NCI-H446 (cell line): ENCODE data around the gene TBX10.
A peak's percentile ranks its signal among the peaks of the same experiment; 100 is the strongest.
"Not testable (repeated sequence)": the region's sequence is repeated elsewhere in the genome, so short reads cannot be mapped to it uniquely, and the experiment has no call there.

Experiments used
- DNase-seq, 2 experiments: peaks; one replicate each; lab custom pipeline; 2025; lab: John Stamatoyannopoulos, UW

The TBX10 gene

DNA sequence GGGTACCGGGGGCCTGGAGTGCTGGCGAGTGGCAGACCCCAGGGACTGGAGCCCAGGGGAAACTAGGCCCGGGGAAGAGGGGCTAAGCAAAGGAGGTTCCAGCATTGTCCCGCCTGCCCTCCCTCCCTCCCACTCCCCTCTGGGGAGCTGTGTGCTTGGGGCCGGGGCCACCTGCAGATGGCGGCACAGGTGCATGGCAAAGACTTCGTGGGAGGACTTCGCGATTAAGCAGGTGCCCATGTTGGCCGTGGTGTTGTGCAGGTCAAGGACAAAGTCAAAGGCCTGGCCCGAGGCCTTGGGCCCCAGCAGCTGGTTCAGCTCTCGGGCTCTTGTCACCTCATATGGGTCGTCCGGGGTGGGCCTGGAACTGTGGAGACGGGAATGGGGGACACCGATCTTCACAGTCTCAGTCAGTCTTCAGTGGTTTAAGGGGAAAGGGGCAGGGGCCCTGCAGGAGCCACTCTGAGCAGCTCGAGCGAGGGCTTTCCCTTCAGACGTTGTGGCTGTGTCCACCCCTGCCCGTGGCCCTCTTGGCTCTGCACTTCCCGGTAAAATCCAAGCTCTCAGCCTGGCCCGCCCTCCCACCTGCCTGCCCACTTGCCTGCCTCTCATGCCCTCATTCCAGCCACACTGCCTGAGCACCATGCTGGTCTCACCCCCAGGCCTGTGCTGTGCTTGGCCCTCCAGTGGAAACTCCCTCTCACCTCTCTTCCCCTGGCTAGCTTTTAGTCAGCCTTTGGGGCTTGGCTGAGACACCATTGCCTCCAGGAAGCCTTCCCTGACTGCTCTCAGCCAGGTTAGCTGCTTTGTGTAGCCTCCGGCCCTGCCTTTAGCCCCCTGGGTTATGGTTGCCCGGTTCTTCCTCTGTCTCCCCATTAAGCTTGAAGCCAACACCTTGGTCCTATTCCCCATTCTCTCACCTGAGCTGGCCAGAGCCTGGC, 6.2 kb upstream of the TBX10 start:
- DNase-seq: no peak

DNA sequence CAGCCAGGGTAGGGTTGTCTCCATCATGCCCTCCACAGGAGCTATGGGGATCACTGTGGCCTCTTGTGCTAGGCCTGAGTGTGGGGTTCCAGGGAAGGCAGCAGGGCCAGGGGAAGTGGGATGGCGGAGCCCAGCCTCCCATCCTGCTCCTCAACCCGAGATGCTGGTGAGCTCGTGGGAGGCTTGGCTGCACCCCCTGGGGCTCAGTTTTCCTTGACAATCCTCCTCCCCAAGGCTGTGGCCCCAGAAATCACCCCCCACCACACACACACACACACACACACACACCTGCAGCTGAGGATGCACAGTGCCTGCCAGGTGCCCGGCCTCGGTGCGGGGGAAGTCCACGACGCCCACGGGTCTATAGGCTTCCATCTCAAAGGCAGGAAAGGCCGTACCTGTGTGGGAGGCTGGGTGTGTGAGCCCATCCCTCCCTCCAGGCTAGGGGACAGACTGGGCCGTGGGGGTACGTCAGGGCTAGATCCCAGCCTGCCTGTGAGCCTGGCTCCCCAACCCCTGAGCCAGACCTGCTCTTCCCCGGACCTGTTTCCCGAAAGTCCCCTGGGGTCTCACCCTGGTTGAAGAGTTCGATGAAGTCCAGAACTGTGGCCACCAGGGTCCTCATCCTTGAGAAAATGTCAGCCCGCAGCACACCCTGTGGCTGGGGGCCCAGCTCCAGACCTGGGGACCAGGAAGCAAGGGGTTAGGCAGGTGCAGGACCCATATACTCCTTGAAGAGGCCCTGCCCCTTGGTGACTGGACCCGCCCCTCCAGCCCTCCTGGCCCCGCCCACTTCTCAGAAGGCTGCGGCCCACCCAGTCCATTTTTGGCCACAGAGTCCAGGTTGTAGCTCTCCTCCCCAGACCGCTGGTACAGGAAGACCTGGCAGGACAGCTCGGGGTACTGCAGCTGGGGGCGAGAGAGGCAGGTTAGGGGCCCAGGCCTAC, 5.2 kb upstream of the TBX10 start:
- DNase-seq: no peak

DNA sequence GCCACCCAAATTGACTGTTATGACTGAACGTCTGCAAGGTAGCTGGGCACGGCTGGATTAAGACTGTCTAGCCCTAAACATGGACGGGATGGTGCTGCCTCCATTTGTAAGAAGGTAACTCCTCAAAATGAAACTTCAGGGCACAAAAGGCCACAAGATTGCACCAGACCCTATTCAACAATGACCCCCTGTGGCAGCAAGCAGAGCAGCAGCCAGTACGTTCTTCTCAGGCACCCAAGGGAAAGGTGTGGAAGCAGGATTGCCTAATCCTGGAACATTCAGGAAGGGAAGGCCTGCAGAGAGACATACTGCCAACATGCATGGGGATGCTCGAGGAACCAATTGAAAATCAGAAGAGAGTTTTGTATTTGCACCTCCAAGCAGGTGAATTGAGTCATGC, 4.5 kb upstream of the TBX10 start:
- no peak for DNase-seq

DNA sequence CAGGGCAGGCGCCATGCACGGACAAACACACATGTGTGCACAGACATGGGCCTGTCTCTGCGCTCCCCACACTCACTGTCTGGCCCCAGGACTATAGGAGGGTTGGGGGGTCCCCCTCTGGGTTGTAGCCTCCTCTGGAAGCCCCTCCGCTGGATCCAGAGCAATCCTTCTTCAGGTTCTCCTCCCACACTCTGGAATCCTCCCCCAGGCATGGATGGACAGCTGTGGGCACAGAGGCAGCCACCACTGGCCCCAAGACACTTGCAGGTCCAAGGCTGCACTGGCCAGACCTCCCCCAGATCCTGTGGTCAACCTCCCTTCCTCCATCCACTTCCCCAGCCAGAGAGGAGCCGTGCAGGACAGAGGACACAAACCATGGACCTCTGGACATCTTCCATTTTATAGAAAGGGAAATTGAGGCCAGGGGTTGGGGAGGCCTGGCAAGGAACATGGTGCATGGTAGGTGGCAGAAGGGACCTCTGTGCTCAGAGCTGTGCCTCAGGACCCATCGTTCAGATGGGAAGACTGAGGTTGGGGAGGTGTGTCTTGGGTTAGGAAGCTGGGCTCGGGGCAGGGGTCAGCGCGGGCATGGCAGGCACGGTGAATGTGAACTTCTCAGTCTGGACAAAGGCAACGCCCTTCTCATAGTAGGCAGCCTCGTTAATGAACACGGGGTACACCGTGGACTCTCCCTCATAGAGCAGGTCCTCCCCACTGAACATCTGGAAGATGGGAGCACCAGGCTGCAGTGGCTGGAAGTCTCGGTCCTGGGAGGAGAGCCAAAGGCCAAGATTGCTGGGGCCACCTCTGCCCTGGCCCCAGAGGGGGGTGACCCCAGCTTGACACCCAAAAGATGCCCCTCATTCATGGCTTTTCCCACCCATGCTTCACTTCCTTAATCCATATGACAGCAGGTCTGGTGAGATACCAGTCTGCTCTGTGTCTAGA, 2.9 kb upstream of the TBX10 start:
- DNase-seq: no peak

DNA sequence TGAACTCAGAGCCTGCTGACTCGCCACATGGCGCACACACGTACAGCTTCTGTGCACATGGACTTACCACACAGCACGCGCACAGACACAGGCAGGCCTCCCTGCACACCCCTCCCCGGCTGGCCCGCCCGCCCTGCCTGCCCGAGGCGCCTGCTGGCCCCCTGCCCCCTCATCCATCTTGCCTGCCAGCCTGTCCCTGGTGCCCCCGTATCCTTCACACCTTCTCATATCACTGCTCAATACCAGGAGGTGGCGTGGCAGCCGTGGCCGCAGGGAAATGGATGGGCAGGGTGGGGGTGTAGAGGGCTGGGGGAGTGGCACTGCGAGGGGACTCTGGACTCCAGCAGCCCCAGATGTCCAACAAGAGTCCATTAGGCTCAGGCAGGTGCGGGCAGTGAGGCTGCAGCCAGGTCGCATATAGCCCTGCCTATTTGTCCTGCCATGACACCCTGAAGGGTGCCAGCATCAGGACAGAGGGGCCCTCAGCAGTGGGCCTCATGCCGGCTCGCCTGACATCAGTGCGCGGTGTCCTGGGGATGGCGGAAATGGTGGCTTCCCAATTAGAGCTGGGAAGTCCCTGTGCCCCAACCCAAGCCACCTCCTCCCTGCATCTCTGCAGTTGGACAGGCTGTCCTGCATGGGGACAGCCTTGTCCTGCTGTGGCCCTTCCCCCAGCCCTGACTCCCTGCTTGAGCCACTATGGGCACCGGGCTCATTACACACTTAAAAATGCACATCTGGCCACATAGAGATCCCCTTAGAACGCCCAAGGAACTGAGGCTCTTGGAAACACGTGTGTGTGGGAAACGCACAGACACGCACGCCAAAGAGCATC, 2.0 kb upstream of the TBX10 start:
- no peak for DNase-seq

DNA sequence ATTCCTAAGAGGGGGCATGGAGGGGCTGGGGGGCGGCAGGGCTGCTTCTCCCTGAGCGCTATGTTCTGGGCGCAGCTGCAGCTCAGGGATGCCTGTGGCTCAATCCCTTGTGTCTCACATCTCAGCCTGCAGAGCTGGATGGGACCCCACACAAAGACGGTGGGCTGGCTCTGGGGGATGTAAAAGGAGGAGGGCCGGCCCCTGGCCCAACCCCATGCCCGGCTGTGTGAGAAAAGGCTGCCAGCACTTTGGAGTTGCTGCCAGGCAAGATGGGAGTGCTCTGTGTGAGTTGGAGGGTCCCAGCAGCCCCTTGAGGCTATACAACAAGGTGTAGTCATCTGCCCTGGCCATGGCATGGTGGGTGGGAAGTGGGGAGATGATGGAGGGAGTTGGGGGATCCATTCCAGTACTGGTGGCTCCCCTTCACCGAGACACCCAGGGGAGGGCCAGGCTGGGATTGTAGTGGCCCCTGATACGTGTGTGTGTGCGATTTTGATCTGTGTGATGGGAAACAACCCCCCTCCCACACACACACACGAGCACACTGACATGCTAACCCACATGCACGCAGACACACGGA, 1.3 kb upstream of the TBX10 start:
- no peak for DNase-seq

DNA sequence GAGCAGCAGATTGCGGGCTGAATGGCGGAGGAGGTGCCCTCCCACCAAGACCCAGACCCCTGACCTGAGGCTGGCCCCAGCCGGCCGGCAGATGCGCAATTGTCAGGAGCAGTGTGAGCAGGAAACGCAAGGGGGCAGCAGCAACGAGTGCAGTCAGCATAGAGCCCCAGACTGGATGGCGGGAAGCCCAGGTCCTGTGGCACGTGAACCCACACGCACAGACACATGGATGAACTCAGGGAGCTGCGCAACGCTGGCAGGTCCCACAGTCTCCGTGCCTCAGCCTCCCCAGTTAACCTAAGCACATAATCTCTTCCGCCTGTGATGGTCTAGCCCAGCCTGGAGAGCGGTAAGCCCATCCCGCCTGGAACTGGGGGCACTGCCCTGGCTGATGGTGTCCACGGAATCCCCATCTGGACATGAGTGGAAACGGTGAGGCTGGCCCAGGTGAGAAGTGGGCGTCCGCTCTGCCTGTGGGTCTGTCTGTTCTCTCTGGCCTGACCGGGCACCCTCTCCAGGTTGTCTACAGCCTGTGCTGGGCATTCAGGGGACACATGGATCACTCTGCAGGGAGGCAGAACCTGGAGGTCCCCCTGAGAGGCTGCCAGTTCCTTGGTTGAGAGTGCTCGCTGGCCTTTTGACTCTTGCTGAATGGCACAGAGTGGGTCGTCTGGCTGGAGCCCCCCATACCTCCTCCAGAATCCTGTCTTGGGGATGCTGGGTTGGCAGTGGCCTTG, 626 bp upstream of the TBX10 start:
- DNase-seq: peak in 1 of 2 experiments; percentile 48

DNA sequence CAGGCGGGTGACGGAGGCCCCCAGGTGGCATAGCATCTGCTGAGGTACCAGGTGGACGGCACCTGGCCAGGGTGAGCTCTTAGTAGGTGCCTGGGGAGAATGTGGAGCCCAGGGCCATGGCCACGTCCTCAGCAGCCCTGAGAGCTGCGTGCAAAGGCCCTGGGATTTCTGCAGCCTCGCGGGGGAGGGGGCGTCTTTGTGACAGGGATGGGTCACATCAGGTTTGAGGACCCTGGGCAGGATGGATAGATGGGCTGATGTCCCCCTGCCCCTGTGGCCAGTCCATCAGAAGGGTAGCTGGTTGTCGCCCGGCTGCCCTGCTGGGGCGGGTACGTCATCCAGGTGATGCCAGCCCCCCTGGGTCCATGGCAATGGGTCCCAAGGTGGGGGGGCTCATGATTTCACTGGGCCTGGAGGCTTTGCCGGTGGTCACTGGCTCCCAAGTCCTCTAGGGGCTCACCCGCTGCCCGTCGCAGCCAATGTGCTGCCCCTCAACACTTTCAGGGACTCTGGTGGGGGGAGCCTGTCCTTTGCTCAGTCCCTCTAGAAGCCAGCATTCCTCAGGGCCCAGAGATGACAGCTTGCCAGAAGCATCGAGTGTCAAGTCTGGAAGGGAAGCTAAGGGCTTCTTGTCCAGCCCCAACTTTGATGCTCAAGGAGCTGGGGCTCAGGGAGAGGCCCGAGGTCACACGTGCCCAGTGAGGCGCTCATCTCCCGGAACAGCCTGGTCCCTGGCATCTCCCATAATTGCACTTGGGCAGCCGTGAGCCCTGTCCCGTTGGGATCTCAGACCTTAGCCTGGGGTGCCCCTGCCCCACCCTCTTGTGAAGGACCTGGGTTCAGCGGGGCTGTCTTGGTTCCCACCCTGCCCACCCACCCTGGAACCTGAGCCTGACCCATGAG, 777 bp downstream of the TBX10 start:
- DNase-seq: no peak

DNA sequence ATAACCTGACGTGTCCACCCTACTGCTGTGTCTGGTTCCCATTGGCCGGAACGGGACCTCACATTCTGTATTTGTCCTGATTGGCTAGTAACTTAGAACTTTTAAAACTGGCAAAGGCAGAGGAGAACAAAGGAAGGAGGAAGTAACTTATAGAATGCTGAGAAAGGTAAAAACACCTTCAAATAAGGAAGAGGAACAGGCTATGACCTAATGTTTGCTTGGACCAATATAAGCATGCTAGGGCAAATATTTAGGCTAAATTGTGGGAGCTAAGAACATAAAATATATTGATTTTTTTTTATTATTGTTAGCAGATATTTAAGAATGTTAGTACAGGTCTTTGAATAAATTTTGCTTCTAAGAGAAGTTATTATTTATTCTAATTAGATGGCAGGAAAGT, 2.1 kb downstream of the TBX10 start:
- DNase-seq: not testable (repeated sequence)

DNA sequence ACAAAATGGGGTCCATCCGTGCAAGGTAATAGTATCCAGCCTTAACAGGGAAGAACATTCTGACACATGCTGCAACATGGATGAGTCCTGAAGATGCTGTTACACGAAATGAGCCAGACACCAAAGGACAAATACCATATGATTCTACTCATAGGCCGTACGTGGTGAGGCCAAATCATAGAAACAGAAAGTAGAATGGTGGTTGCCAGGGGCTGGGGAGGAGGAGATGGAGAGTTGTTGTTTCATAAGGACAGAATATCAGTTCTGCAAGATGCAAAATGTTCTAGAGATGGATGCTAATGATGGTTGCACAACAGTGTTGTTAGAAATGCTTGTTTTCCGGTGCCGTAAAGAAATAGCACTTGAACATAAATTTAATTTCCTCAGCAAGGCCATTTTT, 2.6 kb downstream of the TBX10 start:
- no peak for DNase-seq

DNA sequence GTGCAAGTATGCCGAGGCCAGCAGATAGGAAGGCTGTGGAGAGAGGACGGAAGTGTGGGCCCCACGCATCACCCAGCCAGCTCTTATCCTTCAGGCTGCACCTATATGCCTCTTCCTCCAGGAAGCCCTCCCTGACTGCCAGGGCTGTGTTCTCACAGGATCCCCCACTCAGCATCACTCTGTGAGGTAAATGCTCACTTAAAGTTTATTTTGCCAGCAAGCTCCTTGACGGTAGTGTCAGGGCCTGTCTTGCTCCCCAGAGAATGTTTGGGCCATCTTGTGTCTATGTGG, 4.4 kb downstream of the TBX10 start:
- no peak for DNase-seq

DNA sequence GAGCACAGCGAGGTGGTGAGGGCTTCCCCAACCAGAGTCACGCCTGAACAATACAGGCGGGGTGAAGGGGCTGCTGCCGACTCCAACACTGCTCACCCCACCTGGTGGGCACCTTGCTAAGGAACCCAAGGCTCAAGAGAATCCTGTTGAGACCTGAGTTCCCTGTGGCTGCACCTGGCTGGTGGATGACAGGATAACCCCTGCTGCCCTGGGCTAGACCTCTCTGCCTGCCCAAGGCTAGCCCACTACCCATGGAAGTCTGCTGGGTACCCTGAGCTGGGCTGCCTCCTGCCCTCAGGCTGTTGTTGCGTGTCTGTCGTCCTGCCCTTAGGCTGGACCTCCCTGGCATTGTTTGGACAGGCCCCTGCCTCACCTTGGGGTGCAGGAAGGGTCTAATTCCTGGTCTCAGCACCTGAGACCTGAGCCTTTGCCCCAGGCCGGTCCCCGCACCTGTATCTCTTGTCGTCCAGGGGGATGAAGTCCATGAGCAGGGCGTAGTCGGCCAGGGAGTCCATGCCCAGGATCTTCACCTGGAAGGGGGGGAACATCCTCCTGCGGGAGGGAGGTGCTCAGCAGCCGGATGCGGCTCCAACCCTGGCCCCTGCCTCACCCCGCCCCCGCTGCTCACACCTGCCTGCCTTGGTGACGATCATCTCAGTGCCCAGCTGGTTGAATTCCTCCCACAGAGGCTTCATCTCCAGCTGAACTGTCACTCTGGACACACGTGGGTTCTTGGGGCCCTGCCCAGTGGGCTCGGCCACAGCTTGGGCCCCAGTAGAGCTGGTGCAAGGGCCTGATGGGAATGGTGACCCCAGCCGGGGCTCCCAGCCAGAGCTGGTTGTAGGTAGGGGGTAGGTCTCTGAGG, 5.0 kb downstream of the TBX10 start:
- no peak for DNase-seq

DNA sequence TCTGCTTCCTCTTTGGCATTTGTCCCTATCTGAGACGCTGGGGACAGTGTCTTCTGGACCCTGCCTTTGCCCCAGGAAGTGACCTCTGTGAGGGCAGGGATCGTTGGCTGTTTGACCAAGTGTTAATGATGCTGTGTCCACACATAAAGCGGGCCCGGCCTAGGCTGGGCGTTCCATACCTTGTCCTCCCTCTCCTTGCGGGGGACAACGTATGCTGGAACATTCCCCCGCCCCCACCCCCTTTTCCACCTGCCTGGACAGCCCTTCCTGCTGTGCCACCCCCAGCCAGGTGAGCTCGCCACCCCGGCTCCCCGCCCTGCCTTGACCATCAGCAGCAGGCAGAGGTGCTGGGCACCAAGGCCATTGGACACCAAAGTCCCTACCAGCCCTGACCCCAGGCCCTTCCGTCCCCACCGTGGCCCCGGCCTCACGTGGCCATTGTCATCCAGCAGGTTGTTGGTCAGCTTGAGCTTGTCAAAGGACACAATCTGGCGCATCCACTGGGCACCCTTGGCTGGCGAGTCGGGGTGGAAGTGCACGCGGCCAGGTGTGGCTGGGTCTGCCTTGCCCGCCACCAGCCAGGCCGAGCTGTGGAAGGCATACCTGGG, 5.7 kb downstream of the TBX10 start:
- DNase-seq: no peak

DNA sequence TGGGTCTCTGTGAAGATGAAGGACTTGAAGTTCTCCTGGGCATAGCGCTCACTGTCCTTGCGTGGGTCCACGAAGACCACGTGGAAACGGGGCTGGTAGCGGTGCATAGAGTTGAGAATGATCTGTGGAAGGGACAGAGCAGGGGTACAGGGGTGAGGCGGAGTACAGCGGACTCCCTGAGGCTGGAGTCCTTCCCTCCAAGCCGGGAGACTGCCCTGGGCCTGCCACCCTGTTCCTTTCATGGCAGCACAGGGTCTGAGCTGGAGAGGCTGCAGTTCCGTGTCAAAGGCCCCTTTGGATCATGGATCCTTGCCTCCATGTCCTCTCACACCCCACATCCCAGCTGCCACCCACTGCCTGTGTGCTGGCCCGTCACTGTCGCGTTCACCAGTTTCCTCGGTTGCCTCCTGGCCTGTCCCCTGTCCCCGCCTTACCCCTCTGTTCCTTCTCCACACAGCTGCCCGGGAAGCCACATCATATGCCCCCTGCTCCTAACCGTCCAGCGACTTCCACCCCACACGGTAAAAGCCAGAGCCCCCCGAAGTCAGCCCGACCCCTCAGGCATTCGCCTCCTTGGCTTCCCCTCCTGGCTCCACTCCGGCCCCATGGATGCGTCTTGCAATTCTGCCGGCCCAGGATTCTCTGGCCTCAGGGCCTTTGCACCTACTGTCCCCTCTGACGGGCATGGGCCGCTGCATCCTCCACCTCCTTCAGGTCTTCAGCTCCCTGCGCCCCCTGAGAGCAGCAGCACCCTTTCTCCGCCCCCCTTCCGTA, 6.4 kb downstream of the TBX10 start:
- DNase-seq: no peak

DNA sequence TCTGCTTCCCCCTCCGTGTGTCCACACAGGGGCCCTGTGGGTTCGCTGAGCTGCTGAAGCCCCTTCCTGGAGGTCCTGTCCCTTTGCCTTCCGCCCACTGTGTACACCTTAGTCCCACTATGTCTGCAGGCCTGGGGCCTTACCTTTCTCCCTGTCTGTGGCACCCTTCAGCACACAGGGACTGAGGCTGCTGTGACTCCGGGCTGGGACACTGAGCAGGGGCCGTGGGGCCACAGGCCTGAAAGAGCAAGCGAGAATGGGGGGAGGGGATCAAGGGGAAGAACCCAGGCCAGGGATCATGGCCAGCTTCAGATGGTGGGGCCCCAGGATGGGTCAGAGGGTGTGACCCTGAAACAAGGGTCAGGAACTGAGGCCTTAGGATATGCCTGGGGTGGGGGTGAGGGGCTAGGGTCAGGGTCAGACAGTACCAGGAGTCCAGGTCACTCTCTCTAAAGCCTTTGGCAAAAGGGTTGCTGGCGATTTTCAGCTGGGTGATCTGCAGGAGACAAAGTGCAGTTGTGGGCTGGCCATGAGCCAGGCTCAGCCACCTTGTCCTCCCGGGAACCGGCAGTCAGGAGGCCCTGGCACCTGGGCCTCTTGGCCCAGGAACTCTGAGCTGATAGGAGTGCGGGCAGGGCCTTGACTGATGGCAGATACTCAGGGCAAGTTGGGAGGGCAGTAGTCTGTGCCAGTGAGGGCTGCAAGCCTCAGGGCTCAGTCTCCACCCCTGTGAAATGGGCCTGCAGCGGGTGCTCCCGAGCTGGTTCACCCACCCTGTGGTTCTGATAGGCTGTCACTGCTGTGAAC, 7.2 kb downstream of the TBX10 start:
- DNase-seq: no peak

DNA sequence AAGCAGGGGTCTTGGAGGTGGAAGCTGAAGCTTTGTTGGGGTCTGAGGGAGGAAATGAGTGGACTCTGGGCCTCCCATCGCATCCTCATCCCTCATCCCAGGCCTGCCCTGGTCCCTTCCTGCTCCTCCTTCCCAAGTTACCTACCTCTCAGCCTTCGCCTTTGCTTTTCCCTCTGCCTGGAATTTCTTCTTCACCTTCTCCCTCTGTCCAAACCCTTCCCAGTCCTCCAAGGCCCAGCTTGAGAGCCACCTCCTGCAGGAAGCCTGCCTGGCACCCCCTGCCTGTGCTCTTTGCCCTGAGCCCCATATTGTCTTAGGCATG, 7.7 kb downstream of the TBX10 start:
- DNase-seq: no peak
